NCI-H1417 (cell line): ENCODE results near the gene DYNLT1.
"Not testable (repeated sequence)": the region's sequence is repeated elsewhere in the genome, so short reads cannot be mapped to it uniquely, and the experiment has no call there.

ENCODE experiments used
- DNase-seq, 3 experiments: peaks; one replicate each; lab custom pipeline; 2025; lab: John Stamatoyannopoulos, UW

Gene DYNLT1

DNA sequence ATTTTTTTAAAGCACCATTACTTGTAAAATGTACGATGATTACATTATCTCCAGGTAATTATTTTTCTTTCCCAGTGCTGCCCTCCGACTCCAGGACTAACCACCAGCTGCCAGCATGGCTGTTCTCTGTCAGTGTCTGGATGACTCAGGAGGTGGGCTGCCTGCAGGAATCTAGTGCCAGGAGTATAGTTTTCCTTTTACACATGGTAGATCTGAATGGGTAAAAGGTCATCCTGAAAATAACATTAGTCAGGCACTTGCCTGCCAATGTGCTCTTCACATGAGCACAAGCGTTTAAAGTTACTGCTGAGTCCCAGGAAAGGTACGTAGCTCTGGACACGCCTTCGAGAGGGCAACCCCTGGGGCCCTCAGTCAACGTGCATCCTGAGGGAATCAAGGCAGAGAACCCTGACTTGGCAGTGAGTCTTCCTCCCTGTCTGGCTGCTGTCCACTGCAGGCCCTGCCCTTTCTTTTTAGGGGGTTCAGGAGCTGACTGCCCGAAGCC is 2.4 kb downstream of the DYNLT1 start:
- DNase-seq: no peak

- no peak for DNase-seq
These were observed 4.0 kb downstream of the DYNLT1 start for GRCh38 chr6:158640519-158640918.

DNA sequence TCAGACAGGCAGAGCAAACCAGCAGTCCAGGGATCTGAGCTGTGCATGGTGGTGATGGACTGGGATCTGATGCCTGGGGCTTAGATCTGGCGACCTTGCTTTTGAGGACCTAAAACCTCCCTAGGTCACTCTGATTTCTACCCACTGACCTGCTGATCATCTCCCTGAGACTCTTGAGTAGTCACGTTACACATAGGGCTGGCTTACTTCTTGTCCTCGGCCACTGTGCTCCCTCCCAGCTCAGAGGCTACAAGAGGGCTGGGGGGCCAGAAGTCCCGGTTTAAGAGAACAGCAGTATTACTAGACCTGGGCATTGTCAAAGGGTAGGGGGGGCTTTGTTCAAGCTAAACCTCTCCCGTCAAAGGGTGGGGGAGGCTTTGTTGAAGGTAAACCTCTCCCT is 5.5 kb downstream of the DYNLT1 start:
- no peak for DNase-seq

- DNase-seq: no peak
These were observed 6.2 kb downstream of the DYNLT1 start for GRCh38 chr6:158638324-158638854.

- no peak for DNase-seq
These were observed 7.8 kb downstream of the DYNLT1 start for GRCh38 chr6:158636778-158637177.

GRCh38 chr6:158635427-158636073 is 9.0 kb downstream of the DYNLT1 start:
- no peak for DNase-seq

DNA sequence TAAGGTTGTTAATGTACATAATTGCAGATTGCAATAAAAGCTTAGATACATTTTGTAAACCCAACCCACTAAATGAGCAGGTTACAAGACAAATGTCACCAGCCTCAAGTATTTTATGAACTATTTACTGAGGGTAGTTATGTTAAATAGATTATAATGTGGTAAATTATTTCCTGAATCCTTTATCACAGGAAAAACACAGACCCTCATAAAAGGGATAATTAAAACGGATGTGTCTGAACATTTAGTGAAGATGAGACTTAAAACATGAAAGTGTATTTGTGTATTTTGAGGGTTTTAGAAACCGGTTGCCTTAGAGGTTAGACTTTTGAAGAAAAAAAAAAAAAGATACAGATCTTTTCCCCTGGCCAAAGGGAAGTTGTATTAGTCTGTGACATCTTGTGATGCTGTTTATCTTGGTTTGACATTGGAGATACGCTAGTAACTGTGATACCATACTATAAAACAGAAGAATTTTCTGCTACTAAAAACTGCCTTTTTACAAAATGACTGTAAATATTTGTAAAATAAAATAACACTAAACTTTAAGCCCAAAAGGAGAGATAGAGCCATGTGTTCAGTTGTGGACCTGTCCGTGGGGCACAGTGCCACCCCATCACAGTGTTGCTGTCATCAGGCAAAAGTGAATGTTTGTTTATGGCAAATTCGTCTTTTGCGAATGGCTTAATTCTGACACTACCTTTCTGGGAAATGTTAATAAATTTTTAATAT is 9.7 kb downstream of the DYNLT1 start:
- peak in 1 of 3 experiments; percentile 69 for DNase-seq

DNA sequence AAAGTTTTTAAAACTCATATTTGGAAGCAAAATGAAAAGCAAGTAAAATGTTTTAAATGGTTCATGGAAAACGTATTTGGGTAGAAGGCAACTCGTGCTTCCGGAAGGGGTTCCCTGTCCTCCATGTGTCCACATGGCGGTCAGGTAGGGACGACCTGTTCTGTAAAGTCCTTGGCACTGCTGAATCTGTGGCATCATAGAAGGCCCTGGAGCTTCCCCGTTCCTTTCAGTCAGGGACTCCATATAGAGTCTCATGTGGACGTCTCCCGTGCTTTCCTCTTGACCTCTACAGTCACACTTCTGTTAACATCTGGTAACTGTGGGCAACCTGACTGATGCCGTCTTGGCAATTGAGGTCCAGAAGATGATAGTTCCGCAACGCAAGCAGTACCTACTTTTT is 11.4 kb downstream of the DYNLT1 start:
- no peak for DNase-seq

DNA sequence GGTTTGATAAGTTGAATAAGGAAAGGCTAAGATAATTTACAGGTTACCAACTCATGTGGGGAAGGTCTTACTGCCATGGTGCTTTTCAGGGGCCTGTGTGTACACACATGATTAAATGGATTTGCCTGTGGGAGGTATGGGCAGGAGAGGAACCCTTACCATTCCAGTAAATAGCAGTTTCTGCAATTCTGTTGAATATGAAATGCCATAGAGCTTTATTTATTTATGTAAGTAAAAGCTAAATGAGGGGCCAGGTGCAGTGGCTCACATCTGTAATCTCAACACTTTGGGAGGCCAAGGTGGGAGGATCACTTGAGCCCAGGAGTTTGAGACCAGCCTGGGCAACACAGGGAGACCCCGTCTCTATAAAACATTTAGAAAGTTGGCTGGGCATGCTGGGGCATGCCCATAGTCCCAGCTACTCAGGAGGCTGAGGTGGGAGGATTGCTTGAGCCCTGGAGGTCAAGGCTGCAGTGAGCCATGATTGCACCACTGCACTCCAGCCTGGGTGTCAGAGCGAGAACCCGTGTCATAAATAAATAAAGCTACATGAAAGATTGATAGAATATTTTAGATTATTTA is 11.9 kb downstream of the DYNLT1 start:
- DNase-seq: not testable (repeated sequence)

- DNase-seq: no peak
These were observed 12.6 kb downstream of the DYNLT1 start for GRCh38 chr6:158631678-158632537.

GRCh38 chr6:158630938-158631616 is 13.5 kb downstream of the DYNLT1 start:
- peak in 1 of 3 experiments; percentile 34 for DNase-seq

DNA sequence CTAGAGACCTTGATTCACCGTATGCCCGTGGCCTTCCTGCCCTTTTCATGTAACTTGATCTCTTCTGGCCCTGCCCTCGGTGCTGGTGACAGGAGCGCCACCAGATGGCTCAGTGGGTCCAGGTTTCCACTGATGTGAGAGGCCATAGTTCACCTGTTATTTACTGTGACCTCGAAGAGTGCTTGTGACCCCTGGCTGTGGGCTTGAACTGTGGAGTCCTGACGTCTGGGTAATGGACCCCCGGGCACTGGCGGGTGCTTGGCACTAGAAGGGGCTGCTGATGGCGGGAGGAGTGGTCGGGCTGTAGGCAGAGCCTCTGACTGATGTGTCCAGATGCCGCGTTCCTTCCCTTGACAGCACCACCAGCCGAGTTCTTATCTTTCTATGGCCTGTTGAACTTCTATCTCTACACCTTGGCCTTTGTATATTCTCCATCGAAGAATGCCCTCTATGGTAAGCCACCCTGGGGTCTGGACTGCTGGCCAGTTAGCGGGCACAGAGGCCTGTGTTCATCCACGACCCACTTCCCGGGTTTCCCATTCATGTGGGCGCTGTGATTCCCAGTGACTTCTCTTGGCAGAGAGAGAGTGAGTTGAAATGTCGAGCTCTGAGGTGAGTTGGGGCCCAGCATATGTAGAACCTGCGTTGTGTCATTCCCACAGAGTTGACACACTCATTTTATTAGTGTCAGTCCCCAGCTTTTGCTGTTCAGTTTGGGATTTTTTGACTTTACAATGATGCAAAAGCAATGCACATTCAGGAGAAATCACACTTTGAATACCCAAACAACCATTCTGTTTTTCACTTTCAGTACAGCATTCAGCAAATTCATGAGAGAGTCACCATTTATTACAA is 14.9 kb downstream of the DYNLT1 start:
- DNase-seq: peak in 2 of 3 experiments; percentile 4 to 40

DNA sequence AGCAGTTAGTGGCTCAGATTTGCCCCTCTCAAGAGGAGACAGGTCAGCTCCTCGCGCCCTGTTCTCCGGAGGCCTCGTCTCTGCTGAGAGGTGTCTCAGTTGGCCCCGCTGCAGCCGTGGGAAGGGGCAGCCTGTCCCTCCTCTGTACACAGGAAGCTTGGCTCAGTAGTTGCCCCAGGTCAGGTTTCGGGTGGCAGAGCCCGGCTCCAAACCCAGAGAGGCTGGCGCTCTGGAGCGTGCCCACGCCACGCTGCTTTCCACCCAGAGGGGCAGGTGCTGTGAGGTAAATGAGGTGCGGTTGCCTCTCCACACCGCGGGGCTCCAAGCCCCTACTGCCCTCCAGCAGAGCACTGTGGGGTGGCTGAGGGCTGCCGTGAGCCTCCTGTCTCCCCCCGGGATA is 16.0 kb downstream of the DYNLT1 start:
- no peak for DNase-seq

GRCh38 chr6:158627940-158628211 is 16.7 kb downstream of the DYNLT1 start:
- no peak for DNase-seq

DNA sequence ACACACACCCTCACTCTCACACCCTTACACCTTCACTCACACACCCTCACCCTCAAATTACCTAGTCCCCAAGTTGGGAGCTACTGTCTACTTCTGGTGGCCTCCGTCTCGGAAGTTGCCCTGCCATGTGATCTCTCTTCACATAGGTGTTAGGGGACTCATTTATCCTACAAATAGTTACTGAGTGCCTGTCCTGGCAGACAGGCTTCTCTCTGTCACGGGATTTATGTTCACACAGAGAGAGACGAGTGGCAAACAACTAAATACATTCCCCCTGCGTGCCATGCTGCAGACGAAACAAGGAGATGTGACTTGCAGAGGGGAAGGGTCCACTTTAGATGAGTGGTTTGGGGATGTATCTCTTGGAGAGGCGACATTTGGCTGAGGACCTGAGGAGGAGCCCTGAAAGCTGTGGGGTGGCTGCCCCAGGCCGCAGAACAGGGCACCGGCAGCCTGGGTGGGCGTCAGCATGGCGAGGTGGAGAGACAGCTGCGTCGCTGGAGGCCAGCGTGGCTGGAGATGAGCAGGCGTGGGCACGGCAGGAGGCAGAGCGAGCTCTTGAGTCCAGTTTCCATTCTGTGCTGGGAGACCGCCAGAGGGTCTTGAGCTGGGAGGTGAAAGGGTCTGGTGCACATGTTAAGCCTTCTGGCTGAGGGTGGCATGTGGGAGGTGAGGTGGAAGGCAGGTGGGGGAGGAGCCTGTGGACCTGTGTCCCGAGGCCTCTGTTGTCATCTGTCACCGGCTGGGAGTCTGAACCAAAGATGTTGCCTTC is 17.2 kb downstream of the DYNLT1 start:
- no peak for DNase-seq

- no peak for DNase-seq
These were observed 18.0 kb downstream of the DYNLT1 start for GRCh38 chr6:158626360-158627167.

- DNase-seq: no peak
These were observed 18.6 kb downstream of the DYNLT1 start for GRCh38 chr6:158625881-158626305.

- DNase-seq: no peak
These were observed 19.6 kb downstream of the DYNLT1 start for GRCh38 chr6:158624684-158625682.
